ENCODE data around the gene ARHGEF12. TPM values are rescaled to one million over a fixed set of nuclear protein-coding genes. Genes with fewer than 3 reads are reported as not detected.

Gene ARHGEF12
- total and polyA plus RNA-seq, 2 experiments from 2014 or later: 9.0 to 38.9 TPM

GRCh38 chr11:120385655-120386054, 49.4 kb downstream of the ARHGEF12 start (continued):
- no peak for TF ChIP-seq ZNF331 (CRISPR knock-in tag; IDR thresholded peaks at IDR 0.05; ENCODE audit: low read depth)
- no peak for TF ChIP-seq JUNB (IDR thresholded peaks at IDR 0.05; ENCODE audit: unreplicated experiment)
- TF ChIP-seq EZH2phosphoT487 (IDR thresholded peaks at IDR 0.05; ENCODE audit: unreplicated experiment): no peak
- no peak for TF ChIP-seq CREB1 (CRISPR knock-in tag; IDR thresholded peaks at IDR 0.05; ENCODE audit: low read depth)
- no peak for TF ChIP-seq ZNF114 (CRISPR knock-in tag; IDR thresholded peaks at IDR 0.05)

- no peak overlapping the region for H3K27ac ChIP-seq (ENCODE audit: low read depth)
- no peaks in the 10 kb centered on the region for H3F3A ChIP-seq (replicated peaks; ENCODE audit: low read depth)
- Mint-ChIP-seq H3K36me3 (ENCODE audit: low read depth) (peaks cover 11% of the 10 kb centered on the region), H3K27ac (no peak overlapping the region), H3K9me3 (peaks cover 20% of the 10 kb centered on the region), H3K4me3 (no peak overlapping the region), H3K27me3 (ENCODE audit: insufficient read depth, low read depth, poor library complexity) (peaks cover 2% of the 10 kb centered on the region), H3K4me1 (peaks cover 20% of the 10 kb centered on the region)
- no peak overlapping the region for H3K4me3 ChIP-seq
- ATAC-seq: no peak
- H2AFZ ChIP-seq: no peak overlapping the region
- no peaks in the 10 kb centered on the region for H3K36me3 ChIP-seq (ENCODE audit: insufficient read depth)
- no peaks in the 10 kb centered on the region for H3K9me2 ChIP-seq (ENCODE audit: insufficient read depth)
- peaks cover 20% of the 10 kb centered on the region for H3K4me1 ChIP-seq (ENCODE audit: insufficient read depth)
- no peaks in the 10 kb centered on the region for H4K20me1 ChIP-seq (replicated peaks; ENCODE audit: insufficient read depth)
- no peak for DNase-seq (ENCODE audit: low spot score)
- TF ChIP-seq CREB1 (CRISPR knock-in tag; IDR thresholded peaks at IDR 0.05; ENCODE audit: low read depth): no peak
- no peak for TF ChIP-seq JUNB (IDR thresholded peaks at IDR 0.05; ENCODE audit: unreplicated experiment)
- no peak for TF ChIP-seq ZNF331 (CRISPR knock-in tag; IDR thresholded peaks at IDR 0.05; ENCODE audit: low read depth)
- TF ChIP-seq NANOG (IDR thresholded peaks at IDR 0.05; ENCODE audit: borderline replicate concordance): no peak
- TF ChIP-seq REST (IDR thresholded peaks at IDR 0.05; ENCODE audit: unreplicated experiment): no peak
- no peak for TF ChIP-seq EZH2 (IDR thresholded peaks at IDR 0.05; ENCODE audit: low read depth, unreplicated experiment)
- TF ChIP-seq EZH2phosphoT487 (IDR thresholded peaks at IDR 0.05; ENCODE audit: unreplicated experiment): no peak
- TF ChIP-seq ZNF114 (CRISPR knock-in tag; IDR thresholded peaks at IDR 0.05): no peak
- no peak for TF ChIP-seq POLR2AphosphoS5 (IDR thresholded peaks at IDR 0.05; ENCODE audit: low read depth)
- TF ChIP-seq ZNF462 (CRISPR knock-in tag; IDR thresholded peaks at IDR 0.05): no peak
- no peak for TF ChIP-seq STAT1 (IDR thresholded peaks at IDR 0.05; ENCODE audit: unreplicated experiment)
- TF ChIP-seq, protein P1, sequence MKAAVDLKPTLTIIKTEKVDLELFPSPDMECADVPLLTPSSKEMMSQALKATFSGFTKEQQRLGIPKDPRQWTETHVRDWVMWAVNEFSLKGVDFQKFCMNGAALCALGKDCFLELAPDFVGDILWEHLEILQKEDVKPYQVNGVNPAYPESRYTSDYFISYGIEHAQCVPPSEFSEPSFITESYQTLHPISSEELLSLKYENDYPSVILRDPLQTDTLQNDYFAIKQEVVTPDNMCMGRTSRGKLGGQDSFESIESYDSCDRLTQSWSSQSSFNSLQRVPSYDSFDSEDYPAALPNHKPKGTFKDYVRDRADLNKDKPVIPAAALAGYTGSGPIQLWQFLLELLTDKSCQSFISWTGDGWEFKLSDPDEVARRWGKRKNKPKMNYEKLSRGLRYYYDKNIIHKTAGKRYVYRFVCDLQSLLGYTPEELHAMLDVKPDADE (IDR thresholded peaks at IDR 0.05): no peak
- no peak for TF ChIP-seq CTCF (conservative IDR thresholded peaks at IDR 0.05; ENCODE audit: low read depth in 2 of 2)
- H3K27me3 ChIP-seq (ENCODE audit: insufficient read depth): no peaks in the 10 kb centered on the region
- peaks cover 96% of the 10 kb centered on the region for H3K79me2 ChIP-seq (replicated peaks; ENCODE audit: insufficient read depth)
- 0 out of 2 replicates have a peak overlapping the region, but pooled peaks have one; percentile 9 for H3K4me2 ChIP-seq
Observed at GRCh38 chr11:120386318-120386717, 50.1 kb downstream of the ARHGEF12 start.
